PC-3 (cell line): ENCODE data around the gene ISM1. TPM values are rescaled to one million over a fixed set of nuclear protein-coding genes. Genes with fewer than 3 reads are reported as not detected.

Source experiments
- ATAC-seq: fragments of 200-7000 bp; cut with Tn5 transposase; 2 replicates; pipeline ENCODE4 v1.9.1; 2020; ENCODE audit warnings: mild to moderate bottlenecking, moderate library complexity
- BruUV-seq: library from RNA; stranded (reverse); fragments of 400-500 nt; replicated peaks from 2 replicates; lab custom pipeline; 2021; lab: Mats Ljungman, UMichigan
- CTCF ChIA-PET: fragments of 300-600 bp; sonication (Branson Sonifier 250); formaldehyde crosslinking; loops from one replicate; lab custom pipeline; 2022; ENCODE audit warnings: antibody characterized with exemption; lab: Charles Lee
- POLR2A ChIA-PET: fragments of 300-600 bp; sonication (Branson Sonifier 250); formaldehyde crosslinking; loops from one replicate; lab custom pipeline; 2022; ENCODE audit warnings: antibody characterized with exemption; ENCODE audit not compliant: unreplicated experiment; lab: Charles Lee
- DNase-seq: peaks from one replicate; pipeline ENCODE4 v3.0.0-alpha.2; 2015
- H2AFZ ChIP-seq: fragments of 300-600 bp; sonication (generic); 2 replicates; pipeline ENCODE4 v1.6.0; 2016; ENCODE audit warnings: antibody characterized with exemption, low read length
- H3F3A ChIP-seq: fragments of 300-600 bp; sonication (generic); one replicate; pipeline ENCODE4 v1.6.0; 2017; ENCODE audit warnings: antibody characterized with exemption, low read length, control low read depth, mild to moderate bottlenecking; ENCODE audit not compliant: unreplicated experiment
- H3K27ac ChIP-seq: fragments of 300-600 bp; sonication (generic); 2 replicates; pipeline ENCODE4 v1.5.1; 2016; ENCODE audit warnings: mild to moderate bottlenecking, low read length
- H3K27me3 ChIP-seq: fragments of 300-600 bp; sonication (generic); 2 replicates; pipeline ENCODE4 v1.6.1; 2016; ENCODE audit warnings: low read length, mixed read lengths
- H3K36me3 ChIP-seq: fragments of 300-600 bp; sonication (generic); 2 replicates; pipeline ENCODE4 v1.6.1; 2016; ENCODE audit warnings: low read depth, mixed run types, low read length, mixed read lengths
- H3K4me1 ChIP-seq: fragments of 300-600 bp; sonication (generic); 2 replicates; pipeline ENCODE4 v1.5.1; 2016; ENCODE audit warnings: low read length; ENCODE audit not compliant: insufficient read depth
- H3K4me2 ChIP-seq: fragments of 300-600 bp; sonication (generic); 2 replicates; pipeline ENCODE4 v1.6.0; 2016; ENCODE audit warnings: low read length
- H3K4me3 ChIP-seq: fragments of 300-600 bp; sonication (generic); 2 replicates; pipeline ENCODE4 v1.5.1; 2016; ENCODE audit warnings: mild to moderate bottlenecking, low read length, mixed read lengths
- H3K79me2 ChIP-seq: fragments of 300-600 bp; sonication (generic); 2 replicates; pipeline ENCODE4 v1.6.1; 2017; ENCODE audit warnings: low read length, mixed read lengths
- H3K9ac ChIP-seq: fragments of 300-600 bp; sonication (generic); 2 replicates; pipeline ENCODE4 v1.6.0; 2016; ENCODE audit warnings: mild to moderate bottlenecking, low read length
- H3K9me2 ChIP-seq: fragments of 300-600 bp; sonication (generic); replicated peaks from 2 replicates; pipeline ENCODE4 v1.6.1; 2016; ENCODE audit warnings: mixed run types, low read length, mixed read lengths
- H3K9me3 ChIP-seq: fragments of 300-600 bp; sonication (generic); 2 replicates; pipeline ENCODE4 v1.6.1; 2016; ENCODE audit warnings: low read length, mixed read lengths
- H4K20me1 ChIP-seq: fragments of 300-600 bp; sonication (generic); 2 replicates; pipeline ENCODE4 v1.6.1; 2016; ENCODE audit warnings: low read length, mixed read lengths
- CTCF ChIP-seq: fragments of 300-600 bp; sonication (generic); conservative IDR thresholded peaks from 2 replicates; pipeline ENCODE4 v1.5.1; 2017; ENCODE audit warnings: antibody characterized with exemption, low read depth, mild to moderate bottlenecking, low read length
- EZH2 ChIP-seq: fragments of 300-600 bp; sonication (generic); IDR thresholded peaks from one replicate; pipeline ENCODE4 v1.6.1; 2017; ENCODE audit warnings: antibody characterized with exemption, mild to moderate bottlenecking, low read length; ENCODE audit not compliant: unreplicated experiment
- EZH2phosphoT487 ChIP-seq: fragments of 300-600 bp; sonication (generic); IDR thresholded peaks from 2 replicates; pipeline ENCODE4 v1.6.1; 2018; ENCODE audit warnings: mild to moderate bottlenecking, antibody characterized with exemption, low read length, borderline replicate concordance
- intact Hi-C: fragments of 100-400 bp; cut with micrococcal nuclease; formaldehyde crosslinking; loops from 2 replicates; pipeline ENCODE4 v1.9.0; 2023
- total RNA-seq: library from RNA; depleted of rRNA; stranded (reverse); fragments of >200 nt; gene quantifications from 2 replicates; pipeline ENCODE4 v1.2.3, GENCODE V29; 2014

The ISM1 gene
- total RNA-seq, 1 experiment from 2014 or later: not detected

DNA sequence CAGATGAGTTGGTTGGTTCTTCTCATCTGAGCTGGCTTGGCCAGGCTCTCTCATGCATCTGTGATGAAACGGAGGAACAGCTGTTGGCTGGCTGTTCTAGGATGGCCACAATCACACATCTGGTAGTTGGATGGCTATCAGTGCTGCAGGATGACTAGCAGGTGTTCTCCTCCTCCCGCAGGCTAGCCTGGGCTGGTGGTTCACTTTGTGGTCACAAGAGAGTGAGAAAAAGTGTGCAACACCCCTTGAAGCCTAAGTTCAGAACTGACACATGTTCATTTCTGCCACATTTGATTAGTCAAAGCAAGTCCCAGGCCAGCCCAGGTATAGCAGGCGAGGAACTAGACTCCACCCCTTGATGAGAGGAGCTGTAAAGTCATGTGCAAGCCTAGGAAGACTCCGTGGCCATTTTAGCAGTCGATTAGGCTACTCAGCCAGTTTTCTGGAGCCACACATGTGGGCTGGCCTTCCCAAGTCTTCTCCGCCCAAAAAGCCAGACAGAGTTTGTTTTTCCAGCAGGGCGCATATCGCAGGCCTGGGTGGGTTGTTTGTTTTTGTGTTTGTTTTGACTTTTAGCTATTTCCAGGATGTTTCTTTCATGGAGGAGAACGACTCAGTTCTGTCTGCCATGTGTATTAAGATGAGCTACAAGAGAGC is 120.8 kb downstream of the ISM1 start:
- Histone ChIP-seq H2AFZ (no peak overlapping the region), H3K4me3 (no peak overlapping the region), H3K79me2 (no peaks in the 10 kb centered on the region), H3K27ac (no peak overlapping the region), H3K9me3 (no peaks in the 10 kb centered on the region), H3F3A (no peaks in the 10 kb centered on the region), H3K27me3 (no peaks in the 10 kb centered on the region), H3K9ac (no peak overlapping the region), H3K36me3 (no peaks in the 10 kb centered on the region), H4K20me1 (no peaks in the 10 kb centered on the region), H3K4me2 (no peak overlapping the region), H3K4me1 (no peaks in the 10 kb centered on the region), H3K9me2 (no peaks in the 10 kb centered on the region)
- ChIA-PET POLR2A (no interaction called here), CTCF (no interaction called here)
- intact Hi-C loops: no loop called here
- TF ChIP-seq CTCF (no peak), EZH2phosphoT487 (no peak), EZH2 (no peak)
- BruUV-seq: no TSS peak
- DNase-seq (no peak), ATAC-seq (no peak)

DNA sequence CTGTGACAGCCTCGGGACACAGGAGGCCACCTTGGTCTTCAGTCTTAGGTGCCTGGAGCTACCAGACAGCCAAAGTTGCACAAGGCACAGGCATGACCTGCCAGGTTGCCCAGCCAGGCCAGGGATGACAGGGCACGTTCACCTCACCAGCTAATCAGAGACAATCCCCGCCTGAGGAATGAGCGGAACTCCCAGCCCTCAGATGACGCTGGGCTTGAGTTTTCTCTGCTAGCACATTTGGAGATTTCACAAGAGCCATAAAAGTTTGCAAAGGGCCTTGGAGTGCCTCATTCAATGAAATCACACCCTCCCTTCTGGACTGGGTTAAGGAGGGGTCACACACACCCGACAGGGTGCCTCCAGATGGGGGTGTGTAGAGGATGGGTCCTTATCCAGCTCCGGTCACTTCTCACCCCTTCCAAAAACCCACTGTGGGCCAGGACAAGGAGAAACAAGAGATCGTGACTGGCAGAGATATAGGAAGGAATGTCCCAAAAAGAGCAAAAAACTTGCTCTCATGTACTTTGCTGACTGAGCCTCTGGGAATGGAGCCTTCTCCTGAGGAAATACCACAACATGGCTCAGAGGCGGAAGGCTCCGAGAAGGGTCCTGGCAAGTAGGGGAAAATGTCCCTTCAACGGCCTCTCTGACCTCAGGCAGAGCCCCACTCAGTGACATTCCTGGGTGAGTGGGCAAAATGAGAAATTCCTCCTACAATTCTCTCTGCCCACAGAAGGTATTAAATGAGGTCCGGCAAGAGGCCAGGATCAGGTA is 121.6 kb downstream of the ISM1 start:
- POLR2A ChIA-PET: no interaction called here
- no peaks in the 10 kb centered on the region for H3K9me3 ChIP-seq
- H3K36me3 ChIP-seq: no peaks in the 10 kb centered on the region
- H3K27me3 ChIP-seq: no peaks in the 10 kb centered on the region
- no peaks in the 10 kb centered on the region for H3K4me1 ChIP-seq
- H2AFZ ChIP-seq: no peak overlapping the region
- no peak overlapping the region for H3K9ac ChIP-seq
- CTCF ChIA-PET: no interaction called here
- H4K20me1 ChIP-seq: no peaks in the 10 kb centered on the region
- no peaks in the 10 kb centered on the region for H3F3A ChIP-seq
- no peaks in the 10 kb centered on the region for H3K9me2 ChIP-seq
- ATAC-seq (no peak), DNase-seq (no peak)
- TF ChIP-seq EZH2 (no peak), CTCF (no peak), EZH2phosphoT487 (no peak)
- intact Hi-C loops: no loop called here
- H3K79me2 ChIP-seq: no peaks in the 10 kb centered on the region
- no peak overlapping the region for H3K4me3 ChIP-seq
- BruUV-seq: no TSS peak
- no peak overlapping the region for H3K27ac ChIP-seq
- no peak overlapping the region for H3K4me2 ChIP-seq

DNA sequence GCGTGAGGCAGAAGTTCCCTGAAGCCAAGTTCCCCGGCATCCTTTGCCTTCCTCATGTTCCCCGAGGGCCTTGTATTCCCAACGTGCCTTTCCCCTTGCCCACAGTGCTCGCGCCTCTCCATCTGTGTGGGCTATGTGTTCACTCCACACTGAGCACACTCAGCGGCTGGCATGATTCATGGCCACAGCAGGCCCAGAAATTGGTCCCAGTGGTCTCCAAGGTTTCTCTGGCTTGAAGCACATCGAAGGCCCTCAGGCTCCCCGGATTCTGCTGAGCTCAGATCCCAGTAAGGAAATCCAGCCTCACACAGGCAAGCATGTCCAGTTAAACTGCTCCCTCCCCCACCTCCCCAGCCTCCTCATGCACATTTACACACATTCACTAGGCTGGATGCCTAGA is 123.6 kb downstream of the ISM1 start:
- Histone ChIP-seq H3K4me1 (no peaks in the 10 kb centered on the region), H3K79me2 (no peaks in the 10 kb centered on the region), H3F3A (no peaks in the 10 kb centered on the region), H3K9me2 (no peaks in the 10 kb centered on the region), H3K27me3 (0 out of 2 replicates have a peak, but pooled peaks cover under 1% of the 10 kb centered on the region), H3K4me2 (no peak overlapping the region), H3K4me3 (no peak overlapping the region), H4K20me1 (no peaks in the 10 kb centered on the region), H3K9me3 (no peaks in the 10 kb centered on the region), H3K27ac (no peak overlapping the region), H3K36me3 (no peaks in the 10 kb centered on the region), H3K9ac (no peak overlapping the region), H2AFZ (no peak overlapping the region)
- DNase-seq (no peak), ATAC-seq (no peak)
- intact Hi-C loops: no loop called here
- POLR2A ChIA-PET: no interaction called here
- no peak for TF ChIP-seq EZH2phosphoT487
- no peak for TF ChIP-seq CTCF
- BruUV-seq: no TSS peak
- CTCF ChIA-PET: no interaction called here
